Uterus (tissue), 4 donors: ENCODE measurements around the gene FAM187B. TPM values are rescaled to one million over a fixed set of nuclear protein-coding genes. Genes with fewer than 3 reads are reported as not detected.

Experiments
- DNase-seq, 2 donors: peaks; one replicate each; pipeline ENCODE4 v3.0.0-alpha.2; 2019 to 2020
- H3K27ac ChIP-seq, 2 donors: fragments of 200-600 bp; sonication (generic); 1 replicate in 1 of 2; 2 replicates in 1 of 2; pipeline ENCODE4 v1.5.1; 2016 to 2018
- H3K27me3 ChIP-seq, 2 donors: fragments of 200-600 bp; sonication (generic); one replicate each; pipeline ENCODE4 v1.5.1; 2018 to 2019; ENCODE audit warnings: control low read depth in 1 of 2
- H3K36me3 ChIP-seq, 2 donors: fragments of 200-600 bp; sonication (generic); one replicate each; pipeline ENCODE4 v1.5.1; 2019; ENCODE audit warnings: control low read depth in 1 of 2
- H3K4me1 ChIP-seq, 2 donors: fragments of 200-600 bp; sonication (generic); one replicate each; pipeline ENCODE4 v1.5.1; 2018 to 2019; ENCODE audit warnings: control low read depth in 1 of 2
- H3K4me3 ChIP-seq, 2 donors: fragments of 200-600 bp; sonication (generic); 1 replicate in 1 of 2; 2 replicates in 1 of 2; pipeline ENCODE4 v1.5.1; 2018 to 2019; ENCODE audit warnings: mild to moderate bottlenecking in 1 of 2
- H3K9me3 ChIP-seq, 2 donors: fragments of 200-600 bp; sonication (generic); one replicate each; pipeline ENCODE4 v1.5.1; 2019; ENCODE audit warnings: control low read depth in 1 of 2
- CTCF ChIP-seq, 4 experiments: fragments of 200-600 bp in 2 of 4; fragments of 450-650 bp in 2 of 4; sonication (generic) in 2 of 4; IDR thresholded peaks; one replicate each; pipeline ENCODE4 v1.5.1; 2016 to 2019; ENCODE audit warnings: antibody characterized with exemption in 4 of 4, mild to moderate bottlenecking in 2 of 4, moderate library complexity in 1 of 4
- POLR2A ChIP-seq, 2 donors: fragments of 450-650 bp; IDR thresholded peaks; one replicate each; pipeline ENCODE4 v1.6.1; 2016; ENCODE audit warnings: antibody characterized with exemption in 2 of 2, mild to moderate bottlenecking in 1 of 2, moderate library complexity in 1 of 2
- intact Hi-C: fragments of 100-400 bp; cut with DNase I; formaldehyde crosslinking; loops from one replicate; pipeline ENCODE4 v1.15.1; 2023; ENCODE audit warnings: low total_unique reads
- total RNA-seq, 4 donors: library from RNA; depleted of rRNA in 3 of 4; stranded (reverse); fragments of >200 nt in 3 of 4; gene quantifications; one replicate each; pipeline versions ENCODE4 v1.1.0 to v1.2.4, GENCODE V29; 2014 to 2023
- donor health status: DM: yes; HTN: yes; CAD: no.

FAM187B gene
- total RNA-seq, 4 donors from 2014 or later = 0.21 TPM; not detected in 3

- Histone ChIP-seq H3K27me3 (no peaks in the 10 kb centered on the region), H3K9me3 (no peaks in the 10 kb centered on the region), H3K27ac (no peak overlapping the region), H3K36me3 (no peaks in the 10 kb centered on the region), H3K4me1 (no peaks in the 10 kb centered on the region), H3K4me3 (no peak overlapping the region)
- TF ChIP-seq CTCF (IDR thresholded peaks at IDR 0.05) = no peak
- no peak for TF ChIP-seq POLR2A (IDR thresholded peaks at IDR 0.05)
- DNase-seq = no peak
- intact Hi-C loops = no loop called here
These were observed 34.2 kb downstream of the FAM187B start for GRCh38 chr19:35194012-35194984.

- H3K9me3 ChIP-seq = no peaks in the 10 kb centered on the region
- no peak for DNase-seq
- no peaks in the 10 kb centered on the region for H3K27me3 ChIP-seq
- no peaks in the 10 kb centered on the region for H3K36me3 ChIP-seq
- TF ChIP-seq POLR2A (IDR thresholded peaks at IDR 0.05) = no peak
- TF ChIP-seq CTCF (IDR thresholded peaks at IDR 0.05) = no peak
- no peak overlapping the region for H3K4me3 ChIP-seq
- no peaks in the 10 kb centered on the region for H3K4me1 ChIP-seq
- intact Hi-C loops = no loop called here
- H3K27ac ChIP-seq = no peak overlapping the region
These were observed 43.7 kb downstream of the FAM187B start for GRCh38 chr19:35184884-35185283.

- H3K4me1 ChIP-seq = no peaks in the 10 kb centered on the region
- H3K4me3 ChIP-seq = no peak overlapping the region
- TF ChIP-seq POLR2A (IDR thresholded peaks at IDR 0.05) = no peak
- TF ChIP-seq CTCF (IDR thresholded peaks at IDR 0.05) = no peak
- H3K27ac ChIP-seq = no peak overlapping the region
- no peaks in the 10 kb centered on the region for H3K27me3 ChIP-seq
- H3K9me3 ChIP-seq = no peaks in the 10 kb centered on the region
- DNase-seq = no peak
- intact Hi-C loops = no loop called here
- no peaks in the 10 kb centered on the region for H3K36me3 ChIP-seq
These were observed 44.3 kb downstream of the FAM187B start for GRCh38 chr19:35184267-35184666.

GRCh38 chr19:35181387-35181786 lies 47.2 kb downstream of the FAM187B start:
- H3K27me3 ChIP-seq = no peaks in the 10 kb centered on the region
- H3K27ac ChIP-seq = no peak overlapping the region
- H3K4me3 ChIP-seq = no peak overlapping the region
- H3K4me1 ChIP-seq = no peaks in the 10 kb centered on the region
- no peak for DNase-seq
- no peaks in the 10 kb centered on the region for H3K9me3 ChIP-seq
- H3K36me3 ChIP-seq = no peaks in the 10 kb centered on the region
- TF ChIP-seq POLR2A (IDR thresholded peaks at IDR 0.05) = no peak
- no peak for TF ChIP-seq CTCF (IDR thresholded peaks at IDR 0.05)
- intact Hi-C loops = no loop called here

GRCh38 chr19:35179830-35180229 lies 48.7 kb downstream of the FAM187B start:
- no peak overlapping the region for H3K27ac ChIP-seq
- TF ChIP-seq CTCF (IDR thresholded peaks at IDR 0.05) (no peak), POLR2A (IDR thresholded peaks at IDR 0.05) (no peak)
- H3K27me3 ChIP-seq = no peaks in the 10 kb centered on the region
- DNase-seq = no peak
- no peaks in the 10 kb centered on the region for H3K4me1 ChIP-seq
- no peaks in the 10 kb centered on the region for H3K9me3 ChIP-seq
- intact Hi-C loops = no loop called here
- no peaks in the 10 kb centered on the region for H3K36me3 ChIP-seq
- no peak overlapping the region for H3K4me3 ChIP-seq
